OCI-LY7 (cell line): Measurements from ENCODE around the gene XRRA1.

Source experiments
- EZH2phosphoT487 ChIP-seq: fragments of 200-600 bp; sonication (generic); IDR thresholded peaks from 2 replicates; pipeline ENCODE4 v1.6.1; 2018; ENCODE audit warnings: low read depth, borderline replicate concordance, mild to moderate bottlenecking, mixed run types, antibody characterized with exemption, low read length, moderate library complexity, mixed read lengths
- TF ChIP-seq, protein P1 (sequence below): fragments of 200-600 bp; sonication (generic); conservative IDR thresholded peaks from 2 replicates; pipeline ENCODE4 v1.5.1; 2014; ENCODE audit warnings: mild to moderate bottlenecking, antibody characterized with exemption, low read length, moderate library complexity, mixed read lengths

DNA sequence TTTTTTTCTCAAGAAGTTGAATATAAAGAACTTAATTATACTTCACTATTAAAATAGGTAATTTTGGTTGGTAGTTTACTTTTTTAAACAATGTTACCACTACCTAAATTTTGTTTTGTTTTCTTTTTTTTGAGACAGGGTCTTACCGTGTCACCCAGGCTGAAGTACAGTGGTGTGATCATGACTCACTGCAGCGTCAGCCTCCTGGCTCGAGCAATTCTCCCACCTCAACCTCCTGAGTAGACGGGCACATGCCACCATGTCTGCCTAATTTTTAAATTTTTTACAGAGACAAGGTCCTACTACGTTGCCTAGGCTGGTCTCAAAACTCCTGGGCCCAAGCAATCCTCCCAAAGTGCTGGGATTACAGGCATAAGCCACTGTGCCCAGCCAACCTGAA, 17.8 kb upstream of the XRRA1 start:
- TF ChIP-seq, protein P1, sequence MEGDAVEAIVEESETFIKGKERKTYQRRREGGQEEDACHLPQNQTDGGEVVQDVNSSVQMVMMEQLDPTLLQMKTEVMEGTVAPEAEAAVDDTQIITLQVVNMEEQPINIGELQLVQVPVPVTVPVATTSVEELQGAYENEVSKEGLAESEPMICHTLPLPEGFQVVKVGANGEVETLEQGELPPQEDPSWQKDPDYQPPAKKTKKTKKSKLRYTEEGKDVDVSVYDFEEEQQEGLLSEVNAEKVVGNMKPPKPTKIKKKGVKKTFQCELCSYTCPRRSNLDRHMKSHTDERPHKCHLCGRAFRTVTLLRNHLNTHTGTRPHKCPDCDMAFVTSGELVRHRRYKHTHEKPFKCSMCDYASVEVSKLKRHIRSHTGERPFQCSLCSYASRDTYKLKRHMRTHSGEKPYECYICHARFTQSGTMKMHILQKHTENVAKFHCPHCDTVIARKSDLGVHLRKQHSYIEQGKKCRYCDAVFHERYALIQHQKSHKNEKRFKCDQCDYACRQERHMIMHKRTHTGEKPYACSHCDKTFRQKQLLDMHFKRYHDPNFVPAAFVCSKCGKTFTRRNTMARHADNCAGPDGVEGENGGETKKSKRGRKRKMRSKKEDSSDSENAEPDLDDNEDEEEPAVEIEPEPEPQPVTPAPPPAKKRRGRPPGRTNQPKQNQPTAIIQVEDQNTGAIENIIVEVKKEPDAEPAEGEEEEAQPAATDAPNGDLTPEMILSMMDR: no peak
- TF ChIP-seq EZH2phosphoT487: no peak
